OCI-LY7 (cell line): ENCODE results near the gene ZSWIM1.

Source experiments
- EZH2phosphoT487 ChIP-seq: fragments of 200-600 bp; sonication (generic); IDR thresholded peaks from 2 replicates; pipeline ENCODE4 v1.6.1; 2018; ENCODE audit warnings: low read depth, borderline replicate concordance, mild to moderate bottlenecking, mixed run types, antibody characterized with exemption, low read length, moderate library complexity, mixed read lengths
- TF ChIP-seq, protein P1 (sequence below): fragments of 200-600 bp; sonication (generic); conservative IDR thresholded peaks from 2 replicates; pipeline ENCODE4 v1.5.1; 2014; ENCODE audit warnings: mild to moderate bottlenecking, antibody characterized with exemption, low read length, moderate library complexity, mixed read lengths

DNA sequence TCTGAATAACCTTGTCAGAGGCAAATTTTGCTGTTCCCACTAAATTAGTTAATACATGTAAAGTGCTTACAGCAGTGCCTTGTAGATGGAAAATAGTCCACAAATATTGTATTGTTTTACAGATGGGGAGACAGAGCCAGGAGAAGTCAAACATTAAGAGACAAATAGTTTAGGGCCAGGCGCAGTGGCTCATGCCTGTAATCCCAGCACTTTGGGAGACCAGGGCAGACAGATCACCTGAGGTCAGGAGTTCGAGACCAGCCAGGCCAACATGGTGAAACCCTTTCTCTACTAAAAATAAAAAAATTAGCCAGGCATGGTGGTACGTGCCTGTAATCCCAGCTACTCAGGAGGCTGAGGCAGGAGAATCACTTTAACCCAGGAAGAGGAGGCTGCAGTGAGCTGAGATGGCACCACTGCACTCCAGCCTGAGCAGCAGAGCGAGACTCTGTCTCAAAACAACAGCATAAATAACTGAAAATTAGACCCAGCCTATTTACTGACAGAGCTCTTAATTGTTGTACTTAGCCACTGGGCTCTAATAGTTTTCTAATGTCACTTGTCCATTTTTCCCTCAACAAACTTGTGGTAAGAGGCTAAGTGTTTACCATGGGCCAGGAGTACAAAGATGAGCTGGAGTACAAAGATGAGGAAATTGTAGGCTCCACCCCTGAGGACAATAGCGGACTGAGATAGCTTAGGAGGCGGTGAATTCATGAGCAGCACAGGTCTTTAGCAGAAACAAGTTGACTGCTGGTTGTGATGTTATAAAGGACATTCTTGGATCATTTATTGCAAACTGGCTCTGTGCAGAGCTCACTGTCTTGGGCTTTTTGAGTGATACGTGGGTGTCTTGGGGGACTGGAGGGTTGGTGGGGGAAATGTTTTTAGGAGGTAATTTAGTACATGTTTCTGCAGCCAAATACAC is 17.2 kb upstream of the ZSWIM1 start:
- TF ChIP-seq, protein P1, sequence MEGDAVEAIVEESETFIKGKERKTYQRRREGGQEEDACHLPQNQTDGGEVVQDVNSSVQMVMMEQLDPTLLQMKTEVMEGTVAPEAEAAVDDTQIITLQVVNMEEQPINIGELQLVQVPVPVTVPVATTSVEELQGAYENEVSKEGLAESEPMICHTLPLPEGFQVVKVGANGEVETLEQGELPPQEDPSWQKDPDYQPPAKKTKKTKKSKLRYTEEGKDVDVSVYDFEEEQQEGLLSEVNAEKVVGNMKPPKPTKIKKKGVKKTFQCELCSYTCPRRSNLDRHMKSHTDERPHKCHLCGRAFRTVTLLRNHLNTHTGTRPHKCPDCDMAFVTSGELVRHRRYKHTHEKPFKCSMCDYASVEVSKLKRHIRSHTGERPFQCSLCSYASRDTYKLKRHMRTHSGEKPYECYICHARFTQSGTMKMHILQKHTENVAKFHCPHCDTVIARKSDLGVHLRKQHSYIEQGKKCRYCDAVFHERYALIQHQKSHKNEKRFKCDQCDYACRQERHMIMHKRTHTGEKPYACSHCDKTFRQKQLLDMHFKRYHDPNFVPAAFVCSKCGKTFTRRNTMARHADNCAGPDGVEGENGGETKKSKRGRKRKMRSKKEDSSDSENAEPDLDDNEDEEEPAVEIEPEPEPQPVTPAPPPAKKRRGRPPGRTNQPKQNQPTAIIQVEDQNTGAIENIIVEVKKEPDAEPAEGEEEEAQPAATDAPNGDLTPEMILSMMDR = no peak
- TF ChIP-seq EZH2phosphoT487 = no peak
